K562 (cell line): ENCODE data around the gene TRABD2B. TPM values are rescaled to one million over a fixed set of nuclear protein-coding genes. Genes with fewer than 3 reads are reported as not detected.

ENCODE experiments used
- ATAC-seq: fragments of 200-7000 bp; cut with Tn5 transposase; 3 replicates; pipeline ENCODE4 v1.9.1; 2020; ENCODE audit warnings: moderate library complexity
- BruUV-seq: library from RNA; stranded (reverse); fragments of 400-500 nt; replicated peaks from 2 replicates; lab custom pipeline; 2021; lab: Mats Ljungman, UMichigan
- CTCF ChIA-PET: fragments of 300-600 bp; formaldehyde crosslinking; extraction: SDS; loops from one replicate; lab custom pipeline; 2021; ENCODE audit warnings: low intra/inter-chr PET ratio; lab: Yijun Ruan, JAX
- POLR2A ChIA-PET: fragments of 300-600, 350-650 bp; sonication (Branson Sonifier 250); formaldehyde crosslinking; extraction: SDS; loops from one replicate; lab custom pipeline; 2021; ENCODE audit warnings: antibody characterized with exemption, inconsistent platforms; lab: Yijun Ruan, JAX
- DNase-seq, 4 experiments: peaks; one replicate each; pipeline versions ENCODE4 v3.0.0 to v3.0.0-alpha.2; 2011 to 2018; ENCODE audit warnings: low spot score in 3 of 4, mixed read lengths in 3 of 4; ENCODE audit errors: extremely low read depth in 1 of 4
- FAIRE-seq: peaks from 2 replicates; lab custom pipeline; 2011; peaks lifted over from hg19 to GRCh38; lab: Jason Lieb, UNC
- H2AFZ ChIP-seq: 2 replicates; pipeline ENCODE4 v1.6.0; 2011; ENCODE audit warnings: low read depth, low read length, control low read depth, inconsistent platforms
- H3K27ac ChIP-seq: fragments of 200-600 bp; 3 replicates; pipeline ENCODE4 v1.8.0; 2011; ENCODE audit warnings: low read depth, mild to moderate bottlenecking, control low read depth, inconsistent platforms, low read length, moderate library complexity, mixed read lengths; ENCODE audit errors: extremely low read depth
- H3K27me3 ChIP-seq, 2 experiments: fragments of 300-600 bp in 1 of 2; 2 replicates in 1 of 2; 3 replicates in 1 of 2; pipeline versions ENCODE4 v1.6.0 to v1.8.0; 2011; ENCODE audit warnings: inconsistent platforms in 2 of 2, low read length in 2 of 2, mild to moderate bottlenecking in 1 of 2, mixed read lengths in 1 of 2, moderate library complexity in 1 of 2; ENCODE audit not compliant: control insufficient read depth in 2 of 2, insufficient read depth in 2 of 2
- H3K36me3 ChIP-seq: fragments of 300-600 bp; 3 replicates; pipeline ENCODE4 v1.8.0; 2011; ENCODE audit warnings: mild to moderate bottlenecking, low read length, inconsistent platforms; ENCODE audit not compliant: control insufficient read depth, insufficient read depth
- H3K4me1 ChIP-seq, 2 experiments: fragments of 200-600 bp in 1 of 2; replicated peaks in 1 of 2; 2 replicates in 1 of 2; 3 replicates in 1 of 2; pipeline versions ENCODE4 v1.5.1 to v1.8.0; 2011; ENCODE audit warnings: inconsistent platforms in 2 of 2, low read length in 2 of 2, mild to moderate bottlenecking in 1 of 2, mixed read lengths in 1 of 2, moderate library complexity in 1 of 2; ENCODE audit not compliant: control insufficient read depth in 2 of 2, insufficient read depth in 2 of 2
- H3K4me2 ChIP-seq: 2 replicates; pipeline ENCODE4 v1.6.1; 2011; ENCODE audit warnings: low read length, control low read depth, inconsistent platforms, mixed read lengths; ENCODE audit not compliant: insufficient read depth
- H3K4me3 ChIP-seq: fragments of 200-600 bp; sonication (generic), shearing (Covaris generic); 2 replicates; pipeline ENCODE4 v1.5.1; 2016; ENCODE audit warnings: control low read depth, inconsistent platforms
- H3K79me2 ChIP-seq: fragments of 200-600 bp; 3 replicates; pipeline ENCODE4 v1.8.0; 2011; ENCODE audit warnings: low read length, inconsistent platforms; ENCODE audit not compliant: control insufficient read depth, insufficient read depth
- H3K9ac ChIP-seq, 2 experiments: 2 replicates each; pipeline versions ENCODE4 v1.6.0 to v1.6.1; 2011; ENCODE audit warnings: low read depth in 2 of 2, low read length in 2 of 2, control low read depth in 1 of 2, inconsistent platforms in 1 of 2, mild to moderate bottlenecking in 1 of 2, mixed read lengths in 1 of 2; ENCODE audit not compliant: insufficient read depth in 1 of 2
- H3K9me1 ChIP-seq: one replicate; pipeline ENCODE4 v1.6.0; 2011; ENCODE audit warnings: inconsistent platforms, mild to moderate bottlenecking, low read length, moderate library complexity; ENCODE audit not compliant: control insufficient read depth, insufficient read depth
- H3K9me3 ChIP-seq: replicated peaks from 2 replicates; pipeline ENCODE4 v1.5.1; 2011; ENCODE audit warnings: low read depth, low read length, inconsistent platforms; ENCODE audit not compliant: control insufficient read depth, insufficient read depth
- H4K20me1 ChIP-seq: replicated peaks from 2 replicates; pipeline ENCODE4 v1.6.1; 2011; ENCODE audit warnings: low read length, inconsistent platforms, mixed read lengths; ENCODE audit not compliant: control insufficient read depth, insufficient read depth
- ARID3A ChIP-seq: IDR thresholded peaks from 2 replicates; pipeline ENCODE4 v1.6.1; 2012; ENCODE audit warnings: low read depth, low read length, improper control_type of control experiment, borderline replicate concordance
- ATF1 ChIP-seq, 2 experiments: fragments of 450-650 bp in 1 of 2; IDR thresholded peaks; 2 replicates each; pipeline ENCODE4 v1.6.1; 2016; ENCODE audit warnings: missing compliant biosample characterization in 1 of 2, missing genetic modification characterization in 1 of 2
- CBX1 ChIP-seq: sonication (generic); IDR thresholded peaks from 2 replicates; pipeline ENCODE4 v1.6.1; 2016; ENCODE audit warnings: antibody characterized with exemption, low read depth, mild to moderate bottlenecking
- FOXA3 ChIP-seq, 2 experiments: fragments of 450-650 bp in 1 of 2; sonication (generic) in 1 of 2; formaldehyde crosslinking; IDR thresholded peaks in 1 of 2; conservative IDR thresholded peaks in 1 of 2; 2 replicates each; pipeline versions ENCODE4 v1.4.0 to v1.8.0; 2020 to 2022; ENCODE audit warnings: mild to moderate bottlenecking in 2 of 2, missing genetic modification reagents in 1 of 2
- FOXM1 ChIP-seq, 2 experiments: fragments of 450-650 bp in 1 of 2; sonication (generic) in 1 of 2; formaldehyde crosslinking in 1 of 2; IDR thresholded peaks; 2 replicates each; pipeline versions ENCODE4 v1.6.1 to v1.9.0; 2017 to 2022; ENCODE audit warnings: low read depth in 2 of 2, mild to moderate bottlenecking in 2 of 2, missing genetic modification reagents in 1 of 2, moderate library complexity in 1 of 2
- MTA2 ChIP-seq: fragments of 450-650 bp; IDR thresholded peaks from 2 replicates; pipeline ENCODE4 v1.6.1; 2016; ENCODE audit warnings: low read depth
- PREB ChIP-seq: sonication (generic); formaldehyde crosslinking; IDR thresholded peaks from 2 replicates; pipeline ENCODE4 v1.8.1; 2023; ENCODE audit warnings: mild to moderate bottlenecking, missing genetic modification reagents
- PYGO2 ChIP-seq: fragments of 450-650 bp; IDR thresholded peaks from 2 replicates; pipeline ENCODE4 v1.6.1; 2016; ENCODE audit warnings: mild to moderate bottlenecking, missing genetic modification characterization, moderate library complexity, missing compliant biosample characterization
- SRSF9 ChIP-seq: fragments of 200-400 bp; formaldehyde crosslinking; IDR thresholded peaks from 2 replicates; pipeline ENCODE4 v1.6.1; 2017; ENCODE audit warnings: low read depth, low read length, borderline replicate concordance
- SUPT5H ChIP-seq: fragments of 450-650 bp; IDR thresholded peaks from 2 replicates; pipeline ENCODE4 v1.6.1; 2016
- TRIM24 ChIP-seq, 2 experiments: fragments of 450-650 bp; IDR thresholded peaks; 2 replicates each; pipeline ENCODE4 v1.6.1; 2016
- ZNF277 ChIP-seq: fragments of 250-450 bp; sonication (Bioruptor Pico); IDR thresholded peaks from 2 replicates; pipeline ENCODE4 v1.8.0; 2022; ENCODE audit warnings: inconsistent platforms, mild to moderate bottlenecking, moderate library complexity, borderline replicate concordance
- ZNF764 ChIP-seq: fragments of 250-450 bp; sonication (Bioruptor Pico); IDR thresholded peaks from 2 replicates; pipeline ENCODE4 v1.4.0; 2020; ENCODE audit warnings: low read depth, mild to moderate bottlenecking, moderate library complexity
- ZNF79 ChIP-seq: fragments of 250-450 bp; sonication (Bioruptor Pico); IDR thresholded peaks from 2 replicates; pipeline ENCODE4 v1.4.0; 2020; ENCODE audit warnings: low read depth, mild to moderate bottlenecking, moderate library complexity
- ZSCAN32 ChIP-seq: fragments of 450-650 bp; formaldehyde crosslinking; IDR thresholded peaks from 2 replicates; pipeline ENCODE4 v1.4.0; 2020; ENCODE audit warnings: mild to moderate bottlenecking, moderate library complexity
- WGBS: fragments of 100-300 bp; shearing (Covaris generic); methylation state at CpG from one replicate; pipeline ENCODE4 v1.1.6; 2016; ENCODE audit warnings: low coverage, mixed read lengths; ENCODE audit not compliant: insufficient coverage; ENCODE audit errors: missing lambda C conversion rate; 5-methylcytosine and 5-hydroxymethylcytosine counted together
- in situ Hi-C: fragments of 300-500 bp; cut with MboI; formaldehyde crosslinking; loops from 4 replicates; pipeline ENCODE4 v1.15.0; 2018; ENCODE audit warnings: inconsistent platforms, mixed read lengths
- intact Hi-C: fragments of 100-400 bp; cut with micrococcal nuclease; formaldehyde crosslinking; loops from 2 replicates; pipeline ENCODE4 v1.14.2; 2022
- polyA plus RNA-seq, 8 experiments: library from polyadenylated mRNA; depleted of rRNA in 4 of 8; stranded (reverse) in 5 of 8; unstranded in 3 of 8; fragments of >200 nt; fragmentation: Nextera tagmentation in 2 of 8; fragmentation: Illumina TruSeq in 1 of 8; extraction: Ambion mirVana in 2 of 8; extraction: Trizol in 1 of 8; gene quantifications; 2 replicates each; pipeline versions ENCODE4 v1.2.1 to v1.2.3, GENCODE V29; 2011 to 2014; ENCODE audit warnings: inconsistent platforms in 1 of 8, missing spikeins in 1 of 8
- total RNA-seq, 7 experiments: library from RNA; depleted of rRNA in 6 of 7; stranded (reverse); fragments of >200 nt in 6 of 7; fragmentation: Illumina TruSeq in 2 of 7; extraction: Trizol in 2 of 7; gene quantifications; 2 replicates each; pipeline versions ENCODE4 v1.2.1 to v1.2.3, GENCODE V29; 2011 to 2021; ENCODE audit warnings: low replicate concordance in 1 of 7

TRABD2B gene
- total and polyA plus RNA-seq, 9 of the 15 experiments (the other 6 are each of a cell fraction or from before 2014, with no cell fraction given): not detected

GRCh38 chr1:47772960-47773682 is 224.1 kb downstream of the TRABD2B start:
- POLR2A ChIA-PET: interaction anchor here (0.7 to 0.8 kb wide), 4 partner anchors 10 to 226 kb away, joined by 3 read pairs; no protein-coding TSS in a partner anchor

More at GRCh38 chr1:47772960-47773682, 224.1 kb downstream of the TRABD2B start:
- no TSS peak for BruUV-seq
- under 1% methylated on average over 11 of the region's 11 CpGs for WGBS
- ATAC-seq (no peak), FAIRE-seq (no peak)
- in situ Hi-C loops: loop anchor here (25.0 kb wide), 1 partner anchor 439 kb away; the partner anchor contains the start of gene SLC5A9
- no peaks in the 10 kb centered on the region for H3K9me3 ChIP-seq
- no peaks in the 10 kb centered on the region for H3K36me3 ChIP-seq
- no peak overlapping the region for H3K4me2 ChIP-seq
- H3K27me3 ChIP-seq: peaks cover 19 to 72% of the 10 kb centered on the region in 2 experiments
- TF ChIP-seq ATF1 (CRISPR knock-in tag; IDR thresholded peaks at IDR 0.05) (no peak), ATF1 (tag; IDR thresholded peaks at IDR 0.05) (no peak), ZNF277 (CRISPR knock-in tag) (no peak), FOXM1 (IDR thresholded peaks at IDR 0.05; ENCODE audit: low read depth) (no peak), FOXM1 (CRISPR knock-in tag; IDR thresholded peaks at IDR 0.05; ENCODE audit: low read depth) (no peak), ZNF79 (CRISPR knock-in tag) (no peak), FOXA3 (CRISPR knock-in tag; conservative IDR thresholded peaks at IDR 0.05 in 1 of 2, IDR thresholded peaks at IDR 0.05 in 1 of 2) (no peak), ZSCAN32 (no peak), MTA2 (no peak), SUPT5H (no peak), ARID3A (no peak), PYGO2 (tag) (no peak), ZNF764 (CRISPR knock-in tag) (no peak), CBX1 (no peak), SRSF9 (no peak), PREB (CRISPR knock-in tag) (no peak), TRIM24 (IDR thresholded peaks at IDR 0.05) (no peak)
- TF ChIP-seq, all 486 proteins: peak for 0
- intact Hi-C loops: no loop called here
- H2AFZ ChIP-seq: no peak overlapping the region
- peaks cover 19% of the 10 kb centered on the region for H4K20me1 ChIP-seq
- H3K4me3 ChIP-seq: no peak overlapping the region
- H3K9ac ChIP-seq: no peak overlapping the region
- H3K4me1 ChIP-seq: no peaks in the 10 kb centered on the region
- CTCF ChIA-PET: no interaction called here
- DNase-seq: no peak
- H3K79me2 ChIP-seq: no peaks in the 10 kb centered on the region
- no peak overlapping the region for H3K27ac ChIP-seq
- no peaks in the 10 kb centered on the region for H3K9me1 ChIP-seq
